ENCODE measurements around the gene MINK1.
"Not testable (repeated sequence)": the region's sequence is repeated elsewhere in the genome, so short reads cannot be mapped to it uniquely, and the experiment has no call there.

Gene MINK1

DNA sequence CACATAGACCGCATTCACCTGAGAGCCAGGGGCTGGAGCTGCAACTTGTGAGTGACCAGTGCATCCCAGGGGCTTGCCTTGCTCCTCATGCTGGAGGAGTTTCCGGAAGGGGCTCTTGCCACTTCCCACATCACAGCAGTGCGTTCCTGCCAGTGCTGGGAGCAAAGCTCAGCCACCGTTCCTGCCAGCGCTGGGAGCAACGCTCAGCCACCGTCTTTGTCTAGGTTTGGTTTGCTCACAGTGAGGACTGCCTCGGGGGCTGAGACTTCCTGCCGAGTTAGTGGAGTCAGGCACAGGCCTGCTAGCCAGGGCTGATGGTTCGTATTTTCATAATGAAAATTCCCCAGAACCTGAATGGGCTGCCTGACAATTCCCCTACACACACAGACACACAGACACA lies 75.2 kb downstream of the MINK1 start:
- Histone ChIP-seq H3K36me3 (ENCODE audit: insufficient read depth, low read depth, low read length) (no peaks in the 10 kb centered on the region), H3K9me3 (ENCODE audit: insufficient read depth, low read depth, low read length) (no peaks in the 10 kb centered on the region), H3K9ac (ENCODE audit: low read depth, low read length) (no peak overlapping the region), H3K4me1 (ENCODE audit: insufficient read depth, low read length) (peaks cover 6% of the 10 kb centered on the region; the same call in 1 of the 2 replicates), H3K27me3 (ENCODE audit: insufficient read depth, low read length) (no peaks in the 10 kb centered on the region), H3K4me3 (ENCODE audit: low read length) (no peak overlapping the region), H3K27ac (ENCODE audit: low read length) (no peak overlapping the region)

DNA sequence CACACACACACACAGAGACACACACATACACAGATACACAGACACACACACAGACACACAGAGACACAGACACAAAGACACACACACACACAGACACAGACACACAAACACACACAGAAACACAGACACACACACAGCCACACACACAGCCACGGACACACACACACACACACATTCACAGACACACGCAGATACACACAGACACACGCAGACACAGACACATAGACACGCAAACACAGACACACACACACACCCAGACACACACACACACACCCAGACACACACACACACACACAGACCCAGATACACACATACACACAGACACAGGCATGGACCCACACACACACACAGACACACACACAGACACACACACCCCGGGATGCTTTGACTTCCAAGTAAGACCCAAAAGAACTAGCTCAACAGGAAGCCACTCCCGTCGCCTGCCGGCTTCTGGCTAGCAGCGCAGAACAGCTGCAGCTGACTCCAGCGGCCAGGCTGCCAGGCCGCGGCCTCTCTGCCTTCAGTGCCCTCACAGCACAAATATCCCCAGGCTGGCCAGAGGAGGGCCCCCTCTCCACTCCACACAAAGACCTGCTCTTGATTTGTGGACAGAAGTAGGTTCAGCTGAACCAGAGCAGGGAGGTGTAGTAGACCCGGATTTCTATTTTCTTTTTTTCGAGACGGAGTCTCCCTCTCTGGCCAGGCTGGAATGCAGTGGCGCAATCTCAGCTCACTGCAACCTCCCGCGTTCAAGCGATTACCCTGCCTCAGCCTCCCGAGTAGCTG lies 75.8 kb downstream of the MINK1 start:
- Histone ChIP-seq H3K9ac (ENCODE audit: low read depth, low read length) (no peak overlapping the region), H3K4me1 (ENCODE audit: insufficient read depth, low read length) (peaks cover 6% of the 10 kb centered on the region; the same call in 1 of the 2 replicates), H3K4me3 (ENCODE audit: low read length) (no peak overlapping the region)

DNA sequence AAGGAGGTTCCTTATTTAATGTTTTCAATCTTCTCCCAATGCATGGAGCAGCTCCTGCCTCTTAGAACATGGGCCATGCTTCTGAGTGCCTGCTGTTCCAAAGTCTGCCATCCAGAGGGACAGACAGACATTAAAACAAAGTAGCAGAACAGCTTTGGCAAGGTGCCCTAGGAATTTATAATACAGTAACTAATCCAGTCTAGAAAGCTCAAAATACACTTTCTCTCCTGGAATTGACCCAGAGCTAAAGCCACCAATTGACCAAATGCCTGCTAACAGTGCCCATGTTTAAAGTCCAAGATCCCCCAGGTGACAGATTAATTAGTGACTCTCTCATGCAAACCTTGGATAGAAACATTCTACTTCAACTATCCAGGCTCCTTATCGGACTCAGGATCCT lies 80.9 kb downstream of the MINK1 start:
- Histone ChIP-seq H3K9me3 (ENCODE audit: insufficient read depth, low read depth, low read length) (no peaks in the 10 kb centered on the region), H3K9ac (ENCODE audit: low read depth, low read length) (no peak overlapping the region), H3K4me1 (ENCODE audit: insufficient read depth, low read length) (no peaks in the 10 kb centered on the region), H3K27me3 (ENCODE audit: insufficient read depth, low read length) (no peaks in the 10 kb centered on the region), H3K27ac (ENCODE audit: low read length) (no peak overlapping the region), H3K4me3 (ENCODE audit: low read length) (no peak overlapping the region), H3K36me3 (ENCODE audit: insufficient read depth, low read depth, low read length) (no peaks in the 10 kb centered on the region)

More for the DNA sequence above, 75.8 kb downstream of the MINK1 start:
- no peaks in the 10 kb centered on the region for H3K36me3 ChIP-seq (ENCODE audit: insufficient read depth, low read depth, low read length)
- H3K9me3 ChIP-seq (ENCODE audit: insufficient read depth, low read depth, low read length), result no peaks in the 10 kb centered on the region
- H3K27me3 ChIP-seq (ENCODE audit: insufficient read depth, low read length), result no peaks in the 10 kb centered on the region
- H3K27ac ChIP-seq (ENCODE audit: low read length), result no peak overlapping the region

DNA sequence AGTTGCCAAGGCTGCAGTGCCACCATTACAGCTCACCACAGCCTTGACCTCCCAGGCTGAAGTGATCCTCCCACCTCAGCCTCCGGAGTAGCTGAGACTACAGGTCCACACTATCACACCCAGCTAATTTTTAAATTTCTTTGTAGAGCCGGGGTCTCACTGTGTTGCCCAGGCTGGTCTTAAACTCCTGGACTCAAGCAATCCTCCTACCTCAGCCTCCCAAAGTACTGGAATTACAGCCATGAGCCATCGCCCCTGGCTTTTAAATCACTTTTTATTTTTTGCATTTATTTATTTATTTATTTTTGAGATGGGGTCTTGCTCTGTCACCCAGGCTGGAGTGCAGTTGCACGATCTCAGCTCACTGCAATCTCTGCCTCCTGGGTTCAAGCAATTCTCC lies 81.4 kb downstream of the MINK1 start:
- H3K4me3 ChIP-seq (ENCODE audit: low read length); H3K27ac ChIP-seq (ENCODE audit: low read length); H3K36me3 ChIP-seq (ENCODE audit: insufficient read depth, low read depth, low read length); H3K27me3 ChIP-seq (ENCODE audit: insufficient read depth, low read length); H3K4me1 ChIP-seq (ENCODE audit: insufficient read depth, low read length); H3K9me3 ChIP-seq (ENCODE audit: insufficient read depth, low read depth, low read length); H3K9ac ChIP-seq (ENCODE audit: low read depth, low read length): not testable (repeated sequence)

DNA sequence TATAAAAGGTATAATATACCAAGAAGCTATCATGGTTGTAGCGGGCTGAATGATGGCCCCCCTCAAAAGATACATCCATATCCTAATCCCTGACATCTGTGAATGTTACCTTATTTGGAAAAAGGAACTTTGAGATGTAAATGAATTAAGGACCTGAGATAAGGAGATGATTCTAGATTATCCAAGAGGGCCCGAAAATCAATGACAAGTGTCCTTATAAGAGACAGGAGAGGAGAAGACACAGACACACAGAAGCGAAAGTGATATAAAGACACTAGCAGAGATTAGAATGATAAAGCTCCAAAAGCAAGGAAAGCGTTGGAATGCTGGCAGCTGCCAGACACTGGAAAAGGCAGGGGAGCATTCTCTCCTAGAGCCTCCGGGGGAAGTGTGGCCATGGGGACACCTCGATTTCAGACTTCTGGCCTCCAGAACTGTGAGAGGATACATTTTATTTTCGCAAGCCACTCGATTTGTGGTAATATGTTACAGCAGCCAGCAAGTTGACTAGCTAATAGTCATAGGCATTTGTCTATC lies 86.4 kb downstream of the MINK1 start:
- Histone ChIP-seq H3K36me3 (ENCODE audit: insufficient read depth, low read depth, low read length) (no peaks in the 10 kb centered on the region), H3K9ac (ENCODE audit: low read depth, low read length) (peak overlapping the region; percentile 29; the same call in 1 of the 2 replicates), H3K27me3 (ENCODE audit: insufficient read depth, low read length) (no peaks in the 10 kb centered on the region), H3K4me1 (ENCODE audit: insufficient read depth, low read length) (peaks cover 2% of the 10 kb centered on the region; the same call in 1 of the 2 replicates), H3K27ac (ENCODE audit: low read length) (no peak overlapping the region), H3K4me3 (ENCODE audit: low read length) (no peak overlapping the region), H3K9me3 (ENCODE audit: insufficient read depth, low read depth, low read length) (no peaks in the 10 kb centered on the region)

DNA sequence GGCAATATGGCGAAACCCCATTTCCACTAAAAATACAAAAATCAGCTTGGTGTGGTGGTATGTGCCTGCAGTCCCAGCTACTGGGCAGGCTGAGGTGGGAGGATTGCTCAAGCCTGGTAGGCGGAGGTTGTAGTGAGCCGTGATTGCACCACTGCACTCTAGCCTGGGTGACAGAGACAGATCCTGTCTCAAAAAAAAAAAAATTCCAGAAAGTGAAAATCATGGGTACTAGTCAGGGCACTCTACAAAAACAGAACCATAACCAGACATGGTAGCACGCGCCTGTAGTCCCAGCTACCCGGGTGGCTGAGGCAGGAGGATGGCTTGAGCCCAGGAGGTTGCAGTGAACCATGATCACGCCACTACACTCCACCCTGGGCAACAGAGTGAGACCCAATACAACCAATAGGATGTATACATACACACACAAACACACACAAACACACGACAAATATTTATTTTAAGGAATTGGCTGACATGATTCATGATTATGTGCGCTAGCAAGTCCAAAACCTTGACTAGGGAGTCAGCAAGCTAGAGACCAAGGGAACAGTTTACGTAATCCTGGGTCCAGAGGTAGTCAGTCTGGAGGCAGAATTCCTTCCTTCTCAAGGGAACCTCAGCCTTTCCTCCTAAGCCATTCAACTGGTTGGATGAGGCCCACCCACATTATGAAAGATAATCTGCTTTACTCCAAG lies 87.4 kb downstream of the MINK1 start:
- no peak overlapping the region for H3K4me3 ChIP-seq (ENCODE audit: low read length)
- peaks cover 2% of the 10 kb centered on the region; the same call in 1 of the 2 replicates for H3K4me1 ChIP-seq (ENCODE audit: insufficient read depth, low read length)
- H3K36me3 ChIP-seq (ENCODE audit: insufficient read depth, low read depth, low read length), result no peaks in the 10 kb centered on the region
- H3K9me3 ChIP-seq (ENCODE audit: insufficient read depth, low read depth, low read length), result no peaks in the 10 kb centered on the region
- H3K27me3 ChIP-seq (ENCODE audit: insufficient read depth, low read length), result no peaks in the 10 kb centered on the region
- no peak overlapping the region for H3K27ac ChIP-seq (ENCODE audit: low read length)
- H3K9ac ChIP-seq (ENCODE audit: low read depth, low read length), result no peak overlapping the region

DNA sequence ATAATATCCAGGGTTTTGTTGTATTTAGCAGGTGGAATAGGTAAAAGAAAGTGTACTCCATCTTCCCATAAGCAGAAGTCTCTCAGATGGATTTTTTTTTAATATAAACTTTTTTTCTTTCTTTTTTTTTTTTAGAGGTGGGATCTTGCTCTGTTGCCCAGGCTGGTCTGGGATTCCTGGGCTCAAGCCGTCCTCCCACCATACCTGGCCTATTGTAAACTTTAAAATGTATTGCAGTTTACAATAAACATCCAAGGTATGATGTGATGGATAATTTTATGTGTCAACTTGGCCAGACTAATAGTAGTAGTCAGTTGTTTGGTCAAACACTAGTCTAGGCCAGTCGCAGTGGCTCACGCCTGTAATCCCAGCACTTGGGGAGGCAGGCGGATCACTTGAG lies 88.2 kb downstream of the MINK1 start:
- peaks cover 2% of the 10 kb centered on the region; the same call in 1 of the 2 replicates for H3K4me1 ChIP-seq (ENCODE audit: insufficient read depth, low read length)
- no peaks in the 10 kb centered on the region for H3K36me3 ChIP-seq (ENCODE audit: insufficient read depth, low read depth, low read length)
- H3K27ac ChIP-seq (ENCODE audit: low read length), result no peak overlapping the region
- H3K9ac ChIP-seq (ENCODE audit: low read depth, low read length), result no peak overlapping the region
- H3K9me3 ChIP-seq (ENCODE audit: insufficient read depth, low read depth, low read length), result no peaks in the 10 kb centered on the region
- no peak overlapping the region for H3K4me3 ChIP-seq (ENCODE audit: low read length)
- no peaks in the 10 kb centered on the region for H3K27me3 ChIP-seq (ENCODE audit: insufficient read depth, low read length)

DNA sequence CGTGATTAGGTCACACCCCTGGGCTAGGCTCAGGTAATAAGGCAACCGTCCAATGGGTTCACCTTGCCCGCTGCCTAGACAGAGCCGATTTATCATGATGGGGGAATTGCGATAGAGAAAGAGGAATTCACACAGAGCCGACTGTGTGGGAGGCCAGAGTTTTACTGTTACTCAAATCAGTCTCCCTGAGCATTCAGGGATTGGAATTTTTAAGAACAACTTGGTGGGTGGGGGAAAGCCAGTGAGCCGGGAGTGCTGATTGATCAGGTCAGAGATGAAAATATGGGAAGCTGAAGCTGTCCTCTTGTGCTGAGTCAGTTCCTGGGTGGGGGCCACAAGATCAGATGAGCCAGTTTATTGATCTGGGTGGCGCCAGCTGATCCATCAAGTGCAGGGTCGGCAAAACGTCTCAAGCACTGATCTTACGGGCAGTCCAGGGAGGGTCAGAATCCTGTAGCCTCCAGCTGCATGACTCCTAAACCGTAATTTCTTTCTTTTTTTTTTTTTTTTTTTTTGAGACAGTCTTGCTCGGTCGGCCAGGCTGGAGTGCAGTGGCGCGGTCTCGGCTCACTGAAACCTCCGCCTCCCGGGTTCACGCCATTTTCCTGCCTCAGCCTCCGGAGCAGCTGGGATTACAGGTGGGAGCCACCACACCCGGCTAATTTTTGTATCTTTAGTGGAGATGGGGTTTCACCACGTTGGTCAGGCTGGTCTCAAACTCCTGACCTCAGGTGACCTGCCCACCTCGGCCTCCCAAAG lies 93.6 kb downstream of the MINK1 start:
- not testable (repeated sequence) for H3K27ac ChIP-seq (ENCODE audit: low read length); H3K27me3 ChIP-seq (ENCODE audit: insufficient read depth, low read length); H3K9ac ChIP-seq (ENCODE audit: low read depth, low read length); H3K4me1 ChIP-seq (ENCODE audit: insufficient read depth, low read length); H3K36me3 ChIP-seq (ENCODE audit: insufficient read depth, low read depth, low read length); H3K4me3 ChIP-seq (ENCODE audit: low read length); H3K9me3 ChIP-seq (ENCODE audit: insufficient read depth, low read depth, low read length)

DNA sequence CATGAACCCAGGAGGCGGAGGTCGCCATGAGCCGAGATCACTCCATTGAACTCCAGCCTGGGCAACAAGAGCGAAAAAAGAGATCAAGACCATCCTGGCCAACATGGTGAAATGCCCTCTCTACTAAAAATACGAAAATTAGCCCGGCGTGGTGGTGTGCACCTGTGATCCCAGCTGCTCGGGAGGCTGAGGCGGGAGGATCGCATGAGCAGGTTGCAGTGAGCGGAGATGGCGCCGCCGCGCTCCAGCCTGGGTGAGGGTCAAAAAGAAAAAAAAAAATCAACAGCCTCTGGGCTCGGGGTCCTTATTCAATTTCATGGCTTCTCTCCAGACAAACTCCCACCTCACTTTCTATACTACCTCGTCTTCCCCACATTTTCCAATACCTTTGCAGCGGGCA lies 95.7 kb downstream of the MINK1 start:
- Histone ChIP-seq H3K27me3 (ENCODE audit: insufficient read depth, low read length) (no peaks in the 10 kb centered on the region), H3K9me3 (ENCODE audit: insufficient read depth, low read depth, low read length) (no peaks in the 10 kb centered on the region)

DNA sequence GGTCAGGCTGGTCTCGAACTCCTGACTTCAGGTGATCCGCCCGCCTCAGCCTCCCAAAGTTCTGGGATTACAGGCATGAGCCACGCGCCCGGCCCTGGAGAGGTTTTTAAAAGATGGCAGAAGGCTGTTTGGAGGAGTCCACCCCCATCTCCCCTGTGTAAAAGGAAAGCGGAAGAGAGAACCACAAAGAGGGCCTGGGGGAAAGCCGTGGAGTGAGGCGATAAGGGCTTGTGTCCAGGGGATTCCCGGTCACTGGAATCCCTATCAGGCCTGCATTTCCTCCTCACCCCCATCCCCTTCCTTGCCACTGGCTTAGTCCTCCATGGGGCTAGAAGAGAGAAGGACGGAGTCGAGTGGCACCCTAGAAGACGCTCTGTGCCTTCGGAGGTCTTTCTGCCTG lies 98.8 kb downstream of the MINK1 start, which contains the start of gene GP1BA:
GP1BA (plus strand) TSS at position 315 of the 400 bp plus-strand sequence. CDS start 328 bp downstream, outside the sequence.
- Histone ChIP-seq H3K9ac (ENCODE audit: low read depth, low read length) (no peak within 1 kb of the TSS), H3K9me3 (ENCODE audit: insufficient read depth, low read depth, low read length) (no peaks in the 10 kb centered on the region), H3K4me1 (ENCODE audit: insufficient read depth, low read length) (no peaks in the 10 kb centered on the region), H3K27me3 (ENCODE audit: insufficient read depth, low read length) (no peaks in the 10 kb centered on the region), H3K36me3 (ENCODE audit: insufficient read depth, low read depth, low read length) (peaks cover 9% of the 10 kb centered on the region), H3K27ac (ENCODE audit: low read length) (no peak within 1 kb of the TSS), H3K4me3 (ENCODE audit: low read length) (no peak within 1 kb of the TSS)

More for the DNA sequence above, 95.7 kb downstream of the MINK1 start:
- Histone ChIP-seq H3K27ac (ENCODE audit: low read length) (no peak overlapping the region), H3K9ac (ENCODE audit: low read depth, low read length) (no peak overlapping the region), H3K4me3 (ENCODE audit: low read length) (no peak overlapping the region), H3K4me1 (ENCODE audit: insufficient read depth, low read length) (no peaks in the 10 kb centered on the region), H3K36me3 (ENCODE audit: insufficient read depth, low read depth, low read length) (no peaks in the 10 kb centered on the region)

DNA sequence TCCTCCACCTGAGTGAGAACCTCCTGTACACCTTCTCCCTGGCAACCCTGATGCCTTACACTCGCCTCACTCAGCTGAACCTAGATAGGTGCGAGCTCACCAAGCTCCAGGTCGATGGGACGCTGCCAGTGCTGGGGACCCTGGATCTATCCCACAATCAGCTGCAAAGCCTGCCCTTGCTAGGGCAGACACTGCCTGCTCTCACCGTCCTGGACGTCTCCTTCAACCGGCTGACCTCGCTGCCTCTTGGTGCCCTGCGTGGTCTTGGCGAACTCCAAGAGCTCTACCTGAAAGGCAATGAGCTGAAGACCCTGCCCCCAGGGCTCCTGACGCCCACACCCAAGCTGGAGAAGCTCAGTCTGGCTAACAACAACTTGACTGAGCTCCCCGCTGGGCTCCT lies 99.6 kb downstream of the MINK1 start:
- Histone ChIP-seq H3K9me3 (ENCODE audit: insufficient read depth, low read depth, low read length) (no peaks in the 10 kb centered on the region), H3K4me3 (ENCODE audit: low read length) (no peak overlapping the region), H3K36me3 (ENCODE audit: insufficient read depth, low read depth, low read length) (peaks cover 17% of the 10 kb centered on the region), H3K4me1 (ENCODE audit: insufficient read depth, low read length) (no peaks in the 10 kb centered on the region), H3K9ac (ENCODE audit: low read depth, low read length) (no peak overlapping the region), H3K27me3 (ENCODE audit: insufficient read depth, low read length) (no peaks in the 10 kb centered on the region), H3K27ac (ENCODE audit: low read length) (no peak overlapping the region)
